Kidney epithelial cell (primary cell): ENCODE measurements around the gene SLC4A4. TPM values are rescaled to one million over a fixed set of nuclear protein-coding genes. Genes with fewer than 3 reads are reported as not detected.
A peak's percentile ranks its signal among the peaks of the same experiment; 100 is the strongest.

ENCODE experiments used
- DNase-seq: peaks from one replicate; pipeline ENCODE4 v3.0.0-alpha.2; 2010; ENCODE audit warnings: low read depth
- H3K27me3 ChIP-seq: 2 replicates; pipeline ENCODE4 v1.6.0; 2011; ENCODE audit warnings: low read length; ENCODE audit not compliant: control insufficient read depth, insufficient read depth
- H3K36me3 ChIP-seq: 2 replicates; pipeline ENCODE4 v1.5.1; 2011; ENCODE audit warnings: low read length; ENCODE audit not compliant: control insufficient read depth, insufficient read depth
- H3K4me3 ChIP-seq: 2 replicates; pipeline ENCODE4 v1.5.1; 2011; ENCODE audit warnings: low read depth, mild to moderate bottlenecking, control low read depth, low read length
- CTCF ChIP-seq: IDR thresholded peaks from 2 replicates; pipeline ENCODE4 v1.5.1; 2011; ENCODE audit warnings: mild to moderate bottlenecking, moderate library complexity, low read length, control low read depth, inconsistent platforms; ENCODE audit not compliant: insufficient read depth, poor library complexity, severe bottlenecking
- total RNA-seq: library from RNA; depleted of rRNA; stranded (reverse); fragments of >200 nt; gene quantifications from 2 replicates; pipeline ENCODE4 v1.2.3, GENCODE V29; 2015

Gene SLC4A4
- total RNA-seq, 1 donor from 2014 or later: 2.7 TPM

GRCh38 chr4:71553605-71554004 is 214.8 kb downstream of the SLC4A4 start:
- TF ChIP-seq CTCF: peak; percentile 68
- no peak for DNase-seq
- Histone ChIP-seq H3K4me3 (no peak overlapping the region), H3K27me3 (no peaks in the 10 kb centered on the region), H3K36me3 (no peaks in the 10 kb centered on the region)

GRCh38 chr4:71554025-71554424 is 215.2 kb downstream of the SLC4A4 start:
- Histone ChIP-seq H3K27me3 (no peaks in the 10 kb centered on the region), H3K36me3 (no peaks in the 10 kb centered on the region), H3K4me3 (no peak overlapping the region)
- no peak for TF ChIP-seq CTCF
- DNase-seq: no peak

GRCh38 chr4:71558248-71558647 is 219.4 kb downstream of the SLC4A4 start:
- Histone ChIP-seq H3K27me3 (no peaks in the 10 kb centered on the region), H3K36me3 (no peaks in the 10 kb centered on the region), H3K4me3 (no peak overlapping the region)
- no peak for DNase-seq
- TF ChIP-seq CTCF: no peak

GRCh38 chr4:71559957-71560571 is 221.2 kb downstream of the SLC4A4 start:
- Histone ChIP-seq H3K36me3 (no peaks in the 10 kb centered on the region), H3K27me3 (no peaks in the 10 kb centered on the region), H3K4me3 (no peak overlapping the region)
- no peak for DNase-seq
- no peak for TF ChIP-seq CTCF

- Histone ChIP-seq H3K36me3 (no peaks in the 10 kb centered on the region), H3K27me3 (no peaks in the 10 kb centered on the region), H3K4me3 (no peak overlapping the region)
- TF ChIP-seq CTCF: no peak
- no peak for DNase-seq
These were observed 226.0 kb downstream of the SLC4A4 start for GRCh38 chr4:71564775-71565174.

GRCh38 chr4:71566856-71567255 is 228.0 kb downstream of the SLC4A4 start:
- Histone ChIP-seq H3K27me3 (no peaks in the 10 kb centered on the region), H3K36me3 (no peaks in the 10 kb centered on the region), H3K4me3 (no peak overlapping the region)
- no peak for DNase-seq
- no peak for TF ChIP-seq CTCF
